Fibroblast of lung (primary cell): ENCODE measurements around the gene GAB2. TPM values are rescaled to one million over a fixed set of nuclear protein-coding genes. Genes with fewer than 3 reads are reported as not detected.

Source experiments
- DNase-seq, 2 donors: peaks; one replicate each; pipeline versions ENCODE4 v3.0.0 to v3.0.0-alpha.2; 2010; ENCODE audit warnings: low read depth in 2 of 2
- H2AFZ ChIP-seq: 2 replicates; pipeline ENCODE4 v1.5.1; 2012; ENCODE audit warnings: low read length, control low read depth, inconsistent platforms
- H3K27ac ChIP-seq: 2 replicates; pipeline ENCODE4 v1.5.1; 2011; ENCODE audit warnings: low read length, control low read depth; ENCODE audit not compliant: insufficient read depth
- H3K27me3 ChIP-seq: 2 replicates; pipeline ENCODE4 v1.5.1; 2011; ENCODE audit warnings: mild to moderate bottlenecking, low read length; ENCODE audit not compliant: control insufficient read depth, insufficient read depth
- H3K36me3 ChIP-seq: 2 replicates; pipeline ENCODE4 v1.5.1; 2011; ENCODE audit warnings: low read length; ENCODE audit not compliant: control insufficient read depth, insufficient read depth
- H3K4me1 ChIP-seq: 2 replicates; pipeline ENCODE4 v1.5.1; 2011; ENCODE audit warnings: low read length; ENCODE audit not compliant: control insufficient read depth, insufficient read depth; ENCODE audit errors: extremely low read depth
- H3K4me2 ChIP-seq: 2 replicates; pipeline ENCODE4 v1.5.1; 2011; ENCODE audit warnings: low read length, control low read depth; ENCODE audit not compliant: insufficient read depth; ENCODE audit errors: extremely low read depth
- H3K4me3 ChIP-seq, 4 experiments: fragments of 200-600 bp in 1 of 4; sonication (generic) in 1 of 4; replicated peaks in 1 of 4; 2 replicates each; pipeline ENCODE4 v1.5.1; 2011 to 2016; ENCODE audit warnings: low read length in 4 of 4, low read depth in 3 of 4, mild to moderate bottlenecking in 3 of 4, control low read depth in 2 of 4, inconsistent platforms in 1 of 4, mixed read lengths in 1 of 4; ENCODE audit not compliant: insufficient read depth in 1 of 4; ENCODE audit errors: control extremely low read depth in 1 of 4
- H3K79me2 ChIP-seq: 2 replicates; pipeline ENCODE4 v1.5.1; 2012; ENCODE audit warnings: mild to moderate bottlenecking, low read length, inconsistent platforms; ENCODE audit not compliant: control insufficient read depth, insufficient read depth
- H3K9ac ChIP-seq: 2 replicates; pipeline ENCODE4 v1.5.1; 2011; ENCODE audit warnings: mild to moderate bottlenecking, low read length, control low read depth; ENCODE audit not compliant: insufficient read depth
- H3K9me3 ChIP-seq: 2 replicates; pipeline ENCODE4 v1.5.1; 2012; ENCODE audit warnings: low read depth, low read length; ENCODE audit not compliant: control insufficient read depth, insufficient read depth
- H4K20me1 ChIP-seq: 2 replicates; pipeline ENCODE4 v1.5.1; 2011; ENCODE audit warnings: low read length; ENCODE audit not compliant: control insufficient read depth, insufficient read depth; ENCODE audit errors: extremely low read depth
- EZH2 ChIP-seq: IDR thresholded peaks from 2 replicates; pipeline ENCODE4 v1.5.1; 2012; ENCODE audit warnings: low read length, control low read depth, mild to moderate bottlenecking; ENCODE audit errors: missing control alignments
- polyA plus RNA-seq, 2 donors: library from polyadenylated mRNA; depleted of rRNA in 1 of 2; stranded (reverse) in 1 of 2; unstranded in 1 of 2; fragments of >200 nt; gene quantifications; 2 replicates each; pipeline ENCODE4 v1.2.1, GENCODE V29; 2011 to 2012; ENCODE audit warnings: missing spikeins in 1 of 2
- total RNA-seq: library from RNA; depleted of rRNA; stranded (reverse); fragments of >200 nt; gene quantifications from 2 replicates; pipeline ENCODE4 v1.2.1, GENCODE V29; 2014
- TF ChIP-seq, protein P1 (sequence below), 2 donors: IDR thresholded peaks in 1 of 2; conservative IDR thresholded peaks in 1 of 2; 1 replicate in 1 of 2; 2 replicates in 1 of 2; pipeline ENCODE4 v1.5.1; 2011 to 2012; ENCODE audit warnings: low read length in 2 of 2, control low read depth in 1 of 2, inconsistent platforms in 1 of 2, low read depth in 1 of 2, mild to moderate bottlenecking in 1 of 2

Gene GAB2
- total and polyA plus RNA-seq, 2 donors (not counting 1 experiment from before 2014, with no cell fraction given) = 7.1 to 14.0 TPM

DNA sequence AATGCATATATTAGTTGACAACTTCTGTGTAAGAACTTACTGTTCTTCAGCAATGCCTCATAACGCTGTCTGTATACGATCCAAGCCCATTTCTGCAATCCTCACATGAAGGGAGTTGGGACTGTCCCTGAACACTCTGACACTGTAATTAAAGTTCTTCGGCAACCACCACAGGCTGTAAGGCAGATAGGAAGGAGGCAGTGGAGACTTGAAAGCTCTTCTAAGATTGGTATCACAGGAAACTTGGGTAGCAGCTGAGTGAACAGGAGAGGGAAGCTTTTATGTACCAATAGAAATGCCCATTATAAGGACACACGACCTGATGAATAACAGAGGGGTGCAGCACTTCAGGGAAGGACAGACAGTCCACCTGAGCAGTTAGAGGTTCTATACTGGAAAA lies 12.0 kb upstream of the GAB2 start:
- H4K20me1 ChIP-seq = no peaks in the 10 kb centered on the region
- no peak overlapping the region for H2AFZ ChIP-seq
- TF ChIP-seq, protein P1, sequence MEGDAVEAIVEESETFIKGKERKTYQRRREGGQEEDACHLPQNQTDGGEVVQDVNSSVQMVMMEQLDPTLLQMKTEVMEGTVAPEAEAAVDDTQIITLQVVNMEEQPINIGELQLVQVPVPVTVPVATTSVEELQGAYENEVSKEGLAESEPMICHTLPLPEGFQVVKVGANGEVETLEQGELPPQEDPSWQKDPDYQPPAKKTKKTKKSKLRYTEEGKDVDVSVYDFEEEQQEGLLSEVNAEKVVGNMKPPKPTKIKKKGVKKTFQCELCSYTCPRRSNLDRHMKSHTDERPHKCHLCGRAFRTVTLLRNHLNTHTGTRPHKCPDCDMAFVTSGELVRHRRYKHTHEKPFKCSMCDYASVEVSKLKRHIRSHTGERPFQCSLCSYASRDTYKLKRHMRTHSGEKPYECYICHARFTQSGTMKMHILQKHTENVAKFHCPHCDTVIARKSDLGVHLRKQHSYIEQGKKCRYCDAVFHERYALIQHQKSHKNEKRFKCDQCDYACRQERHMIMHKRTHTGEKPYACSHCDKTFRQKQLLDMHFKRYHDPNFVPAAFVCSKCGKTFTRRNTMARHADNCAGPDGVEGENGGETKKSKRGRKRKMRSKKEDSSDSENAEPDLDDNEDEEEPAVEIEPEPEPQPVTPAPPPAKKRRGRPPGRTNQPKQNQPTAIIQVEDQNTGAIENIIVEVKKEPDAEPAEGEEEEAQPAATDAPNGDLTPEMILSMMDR (conservative IDR thresholded peaks at IDR 0.05 in 1 of 2, IDR thresholded peaks at IDR 0.05 in 1 of 2; ENCODE audit: low read depth in 1 of 2, low read length in 2 of 2) = no peak
- no peak for TF ChIP-seq EZH2
- H3K79me2 ChIP-seq = no peaks in the 10 kb centered on the region
- no peak for DNase-seq
- no peaks in the 10 kb centered on the region for H3K9me3 ChIP-seq
- no peak overlapping the region for H3K27ac ChIP-seq
- H3K4me1 ChIP-seq = peaks cover 2% of the 10 kb centered on the region
- H3K9ac ChIP-seq = no peak overlapping the region
- no peak overlapping the region for H3K4me2 ChIP-seq
- no peaks in the 10 kb centered on the region for H3K27me3 ChIP-seq
- no peak overlapping the region for H3K4me3 ChIP-seq
- no peaks in the 10 kb centered on the region for H3K36me3 ChIP-seq

DNA sequence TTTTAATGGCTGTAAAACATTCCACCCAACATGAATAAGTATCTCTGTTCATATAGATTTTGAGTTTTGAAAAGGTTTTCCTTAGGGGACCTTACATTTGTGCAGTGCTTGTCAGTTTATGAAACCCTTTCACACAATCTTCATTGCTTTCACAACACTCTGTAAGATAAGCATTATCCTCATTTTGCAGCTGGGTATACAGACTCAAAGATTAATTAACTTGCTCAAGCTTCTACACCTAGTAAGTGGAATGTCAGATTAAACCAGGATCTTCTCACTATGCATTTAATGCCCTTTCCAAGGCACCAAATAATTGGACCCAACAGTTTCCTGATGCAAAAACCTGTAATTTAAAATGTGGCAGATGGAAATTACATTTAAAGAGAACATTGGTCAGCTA lies 11.6 kb upstream of the GAB2 start:
- H3K4me3 ChIP-seq = no peak overlapping the region
- no peak for TF ChIP-seq EZH2
- TF ChIP-seq, protein P1 (conservative IDR thresholded peaks at IDR 0.05 in 1 of 2, IDR thresholded peaks at IDR 0.05 in 1 of 2; ENCODE audit: low read depth in 1 of 2, low read length in 2 of 2) = no peak

DNA sequence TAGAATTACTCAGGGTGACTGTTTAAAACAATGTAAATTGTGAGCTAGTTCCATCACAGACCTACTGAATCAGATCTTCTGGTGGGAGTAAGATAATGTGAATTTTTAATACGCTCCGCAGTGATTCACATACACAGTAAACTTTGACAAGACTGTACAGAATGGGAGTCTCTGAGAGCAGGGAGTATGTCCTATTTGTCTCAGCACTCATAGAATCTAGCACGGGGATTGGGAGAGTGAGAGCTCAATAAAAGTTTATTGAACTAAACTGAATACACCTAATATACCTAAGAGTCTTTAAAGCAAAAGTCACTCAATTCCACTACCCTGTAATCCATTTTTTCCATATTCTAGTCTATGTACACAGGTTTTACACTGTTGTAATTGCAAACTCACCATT lies 11.2 kb upstream of the GAB2 start:
- no peaks in the 10 kb centered on the region for H3K79me2 ChIP-seq

More for the DNA sequence above, 11.6 kb upstream of the GAB2 start:
- Histone ChIP-seq H3K4me2 (no peak overlapping the region), H3K27me3 (no peaks in the 10 kb centered on the region), H3K36me3 (no peaks in the 10 kb centered on the region), H3K9me3 (no peaks in the 10 kb centered on the region), H3K79me2 (no peaks in the 10 kb centered on the region), H4K20me1 (no peaks in the 10 kb centered on the region), H3K4me1 (peaks cover 2% of the 10 kb centered on the region), H3K9ac (no peak overlapping the region), H2AFZ (no peak overlapping the region), H3K27ac (no peak overlapping the region)
- no peak for DNase-seq

More for the DNA sequence above, 11.2 kb upstream of the GAB2 start:
- TF ChIP-seq, protein P1 (conservative IDR thresholded peaks at IDR 0.05 in 1 of 2, IDR thresholded peaks at IDR 0.05 in 1 of 2; ENCODE audit: low read depth in 1 of 2, low read length in 2 of 2) = no peak
- TF ChIP-seq EZH2 = no peak
- no peak overlapping the region for H3K9ac ChIP-seq
- H4K20me1 ChIP-seq = no peaks in the 10 kb centered on the region
- H3K4me2 ChIP-seq = no peak overlapping the region
- H2AFZ ChIP-seq = no peak overlapping the region
- H3K27me3 ChIP-seq = no peaks in the 10 kb centered on the region
- H3K27ac ChIP-seq = no peak overlapping the region
- H3K4me1 ChIP-seq = peaks cover 2% of the 10 kb centered on the region
- no peak overlapping the region for H3K4me3 ChIP-seq
- no peaks in the 10 kb centered on the region for H3K36me3 ChIP-seq
- DNase-seq = no peak
- no peaks in the 10 kb centered on the region for H3K9me3 ChIP-seq
